Measurements from ENCODE around the gene TEX19.

TEX19 gene

GRCh38 chr17:82327289-82327688, 31.8 kb upstream of the TEX19 start:
- no peak overlapping the region for H3K4me3 Mint-ChIP-seq

GRCh38 chr17:82327757-82328140, 31.3 kb upstream of the TEX19 start:
- DNase-seq, result no peak
- no peaks in the 10 kb centered on the region for H3K36me3 Mint-ChIP-seq (ENCODE audit: low read depth)
- TF ChIP-seq, protein P1, sequence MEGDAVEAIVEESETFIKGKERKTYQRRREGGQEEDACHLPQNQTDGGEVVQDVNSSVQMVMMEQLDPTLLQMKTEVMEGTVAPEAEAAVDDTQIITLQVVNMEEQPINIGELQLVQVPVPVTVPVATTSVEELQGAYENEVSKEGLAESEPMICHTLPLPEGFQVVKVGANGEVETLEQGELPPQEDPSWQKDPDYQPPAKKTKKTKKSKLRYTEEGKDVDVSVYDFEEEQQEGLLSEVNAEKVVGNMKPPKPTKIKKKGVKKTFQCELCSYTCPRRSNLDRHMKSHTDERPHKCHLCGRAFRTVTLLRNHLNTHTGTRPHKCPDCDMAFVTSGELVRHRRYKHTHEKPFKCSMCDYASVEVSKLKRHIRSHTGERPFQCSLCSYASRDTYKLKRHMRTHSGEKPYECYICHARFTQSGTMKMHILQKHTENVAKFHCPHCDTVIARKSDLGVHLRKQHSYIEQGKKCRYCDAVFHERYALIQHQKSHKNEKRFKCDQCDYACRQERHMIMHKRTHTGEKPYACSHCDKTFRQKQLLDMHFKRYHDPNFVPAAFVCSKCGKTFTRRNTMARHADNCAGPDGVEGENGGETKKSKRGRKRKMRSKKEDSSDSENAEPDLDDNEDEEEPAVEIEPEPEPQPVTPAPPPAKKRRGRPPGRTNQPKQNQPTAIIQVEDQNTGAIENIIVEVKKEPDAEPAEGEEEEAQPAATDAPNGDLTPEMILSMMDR (IDR thresholded peaks at IDR 0.05), result no peak
- H3K4me1 Mint-ChIP-seq, result peaks cover 36% of the 10 kb centered on the region
- H3K9me3 Mint-ChIP-seq, result no peaks in the 10 kb centered on the region
- H3K4me3 Mint-ChIP-seq, result no peak overlapping the region
- peaks cover 34% of the 10 kb centered on the region for H3K27me3 Mint-ChIP-seq (ENCODE audit: low read depth, poor library complexity)
- no peak overlapping the region for H3K27ac Mint-ChIP-seq

More at GRCh38 chr17:82327289-82327688, 31.8 kb upstream of the TEX19 start:
- TF ChIP-seq, protein P1 (IDR thresholded peaks at IDR 0.05), result no peak
- no peak overlapping the region for H3K27ac Mint-ChIP-seq
- no peaks in the 10 kb centered on the region for H3K36me3 Mint-ChIP-seq (ENCODE audit: low read depth)
- peaks cover 30% of the 10 kb centered on the region for H3K27me3 Mint-ChIP-seq (ENCODE audit: low read depth, poor library complexity)
- H3K4me1 Mint-ChIP-seq, result peaks cover 31% of the 10 kb centered on the region
- no peaks in the 10 kb centered on the region for H3K9me3 Mint-ChIP-seq
- DNase-seq, result no peak

- no peaks in the 10 kb centered on the region for H3K9me3 Mint-ChIP-seq
- H3K36me3 Mint-ChIP-seq (ENCODE audit: low read depth), result no peaks in the 10 kb centered on the region
- H3K27me3 Mint-ChIP-seq (ENCODE audit: low read depth, poor library complexity), result peaks cover 39% of the 10 kb centered on the region
- TF ChIP-seq, protein P1 (IDR thresholded peaks at IDR 0.05), result no peak
- peaks cover 40% of the 10 kb centered on the region for H3K4me1 Mint-ChIP-seq
- no peak overlapping the region for H3K4me3 Mint-ChIP-seq
- H3K27ac Mint-ChIP-seq, result no peak overlapping the region
- DNase-seq, result no peak
Observed at GRCh38 chr17:82328141-82328993, 30.7 kb upstream of the TEX19 start.

- Mint-ChIP-seq H3K4me3 (no peak overlapping the region), H3K27ac (no peak overlapping the region), H3K27me3 (ENCODE audit: low read depth, poor library complexity) (peaks cover 44% of the 10 kb centered on the region), H3K9me3 (no peaks in the 10 kb centered on the region), H3K36me3 (ENCODE audit: low read depth) (no peaks in the 10 kb centered on the region), H3K4me1 (peaks cover 40% of the 10 kb centered on the region)
- TF ChIP-seq, protein P1 (IDR thresholded peaks at IDR 0.05), result no peak
- DNase-seq, result no peak
Observed at GRCh38 chr17:82328994-82329507, 30.0 kb upstream of the TEX19 start.

DNA sequence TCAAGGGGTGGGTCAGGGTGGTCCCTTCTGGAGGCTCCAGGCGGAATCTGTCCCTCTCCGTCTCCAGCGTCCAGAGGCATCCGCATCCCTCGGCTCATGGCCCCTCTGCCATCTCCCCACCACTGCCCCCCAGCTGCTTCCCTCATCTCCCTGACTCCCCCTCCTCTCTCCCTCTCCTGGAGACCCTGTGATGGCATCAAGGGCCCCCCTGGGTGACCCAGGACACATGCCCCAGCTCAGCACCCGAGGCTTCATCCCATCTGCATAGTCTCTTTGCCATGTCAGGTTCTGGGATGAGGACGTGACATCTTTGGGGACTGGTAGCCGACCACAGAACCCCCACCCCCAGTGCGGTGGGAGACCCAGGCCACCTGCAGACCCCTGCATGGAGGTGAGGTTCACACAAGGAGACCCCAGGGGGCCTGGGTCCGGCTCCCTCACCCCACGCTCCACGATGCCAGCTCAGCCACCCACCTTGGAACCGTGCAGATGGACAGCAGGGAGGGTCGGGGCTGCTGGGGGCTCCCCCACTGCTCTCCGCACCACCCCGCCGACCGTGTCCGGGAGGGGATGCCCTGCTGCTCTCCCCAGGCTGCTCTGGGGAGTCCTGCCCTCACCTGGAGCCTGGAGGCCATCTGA, 29.2 kb upstream of the TEX19 start:
- TF ChIP-seq, protein P1 (IDR thresholded peaks at IDR 0.05), result no peak
- Mint-ChIP-seq H3K27me3 (ENCODE audit: low read depth, poor library complexity) (peaks cover 49% of the 10 kb centered on the region), H3K27ac (no peak overlapping the region), H3K4me3 (no peak overlapping the region), H3K36me3 (ENCODE audit: low read depth) (no peaks in the 10 kb centered on the region), H3K4me1 (peaks cover 40% of the 10 kb centered on the region), H3K9me3 (no peaks in the 10 kb centered on the region)
- DNase-seq, result no peak

Measured in nephron progenitor cell (in vitro differentiated cells).